GM21529 (cell line): ENCODE data around the gene RAB3IL1.
"Not testable (repeated sequence)": the region's sequence is repeated elsewhere in the genome, so short reads cannot be mapped to it uniquely, and the experiment has no call there.

ENCODE experiments used
- ATAC-seq: cut with Tn5 transposase; IDR thresholded peaks from one replicate; pipeline ENCODE4 v1.9.1; 2021; ENCODE audit not compliant: unreplicated experiment

The RAB3IL1 gene

GRCh38 chr11:61887839-61888494 lies 29.4 kb downstream of the RAB3IL1 start:
- no peak for ATAC-seq

GRCh38 chr11:61886643-61887042 lies 30.7 kb downstream of the RAB3IL1 start:
- no peak for ATAC-seq

GRCh38 chr11:61885784-61886580 lies 31.4 kb downstream of the RAB3IL1 start:
- ATAC-seq, result no peak

GRCh38 chr11:61885166-61885778 lies 32.1 kb downstream of the RAB3IL1 start:
- no peak for ATAC-seq

GRCh38 chr11:61883947-61884346 lies 33.4 kb downstream of the RAB3IL1 start:
- ATAC-seq, result no peak

GRCh38 chr11:61883327-61883726 lies 34.0 kb downstream of the RAB3IL1 start:
- no peak for ATAC-seq

- ATAC-seq, result no peak
Observed at GRCh38 chr11:61882879-61883278, 34.5 kb downstream of the RAB3IL1 start.

- ATAC-seq, result not testable (repeated sequence)
Observed at GRCh38 chr11:61882267-61882666, 35.1 kb downstream of the RAB3IL1 start.

GRCh38 chr11:61881397-61881796 lies 36.0 kb downstream of the RAB3IL1 start:
- ATAC-seq, result no peak

- ATAC-seq, result no peak
Observed at GRCh38 chr11:61880454-61880853, 36.9 kb downstream of the RAB3IL1 start.

- ATAC-seq, result no peak
Observed at GRCh38 chr11:61880031-61880430, 37.3 kb downstream of the RAB3IL1 start.

GRCh38 chr11:61879152-61879551 lies 38.2 kb downstream of the RAB3IL1 start:
- ATAC-seq, result no peak

GRCh38 chr11:61875698-61876097 lies 41.7 kb downstream of the RAB3IL1 start:
- no peak for ATAC-seq

- ATAC-seq, result no peak
Observed at GRCh38 chr11:61874853-61875252, 42.5 kb downstream of the RAB3IL1 start.

- no peak for ATAC-seq
Observed at GRCh38 chr11:61874377-61874809, 43.0 kb downstream of the RAB3IL1 start.

GRCh38 chr11:61873588-61874376 lies 43.6 kb downstream of the RAB3IL1 start:
- ATAC-seq, result no peak

- no peak for ATAC-seq
Observed at GRCh38 chr11:61872935-61873565, 44.3 kb downstream of the RAB3IL1 start.

GRCh38 chr11:61871158-61871597 lies 46.2 kb downstream of the RAB3IL1 start:
- ATAC-seq, result peak; percentile 71

- no peak for ATAC-seq
Observed at GRCh38 chr11:61870541-61871031, 46.8 kb downstream of the RAB3IL1 start.

- ATAC-seq, result no peak
Observed at GRCh38 chr11:61869708-61870451, 47.5 kb downstream of the RAB3IL1 start.
